GM12891 (cell line): ENCODE data around the gene PLEKHD1.

Experiments
- PAX5 ChIP-seq: IDR thresholded peaks from 2 replicates; pipeline ENCODE4 v1.6.1; 2011; ENCODE audit warnings: low read length, moderate library complexity, mild to moderate bottlenecking; ENCODE audit not compliant: insufficient read depth, severe bottlenecking
- POLR2A ChIP-seq: IDR thresholded peaks from 2 replicates; pipeline ENCODE4 v1.6.1; 2011; ENCODE audit warnings: low read depth, low read length, control low read depth
- POLR2AphosphoS5 ChIP-seq: IDR thresholded peaks from 2 replicates; pipeline ENCODE4 v1.6.1; 2011; ENCODE audit warnings: low read depth, low read length, control low read depth
- POU2F2 ChIP-seq: IDR thresholded peaks from 2 replicates; pipeline ENCODE4 v1.6.1; 2011; ENCODE audit warnings: low read depth, mild to moderate bottlenecking, control low read depth, low read length, moderate library complexity
- SPI1 ChIP-seq: IDR thresholded peaks from 2 replicates; pipeline ENCODE4 v1.6.1; 2011; ENCODE audit warnings: low read depth, low read length, control low read depth
- TAF1 ChIP-seq: IDR thresholded peaks from 2 replicates; pipeline ENCODE4 v1.6.1; 2011; ENCODE audit warnings: low read depth, low read length, control low read depth

DNA sequence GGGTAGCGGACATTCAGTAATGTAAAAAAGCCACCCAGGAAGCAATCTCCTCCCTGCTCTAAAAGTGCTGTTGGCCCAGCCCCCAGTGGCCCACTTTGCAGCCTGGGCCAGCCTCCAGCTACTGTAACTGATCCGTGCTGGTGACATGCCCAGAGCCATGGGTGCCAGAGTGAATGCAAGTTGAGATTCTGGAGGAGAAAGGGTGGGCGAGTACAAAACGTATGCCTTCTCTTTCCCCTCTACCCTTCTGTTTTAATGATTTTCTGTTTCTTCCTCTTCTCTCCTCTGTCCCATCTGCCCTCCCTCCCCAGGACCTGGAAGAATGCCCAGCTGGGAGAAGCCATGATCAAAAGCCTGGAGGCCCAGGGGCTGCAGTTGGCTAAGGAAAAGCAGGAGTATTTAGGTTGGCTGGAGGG, 16.9 kb downstream of the PLEKHD1 start:
- TF ChIP-seq POLR2A (no peak), TAF1 (no peak), POLR2AphosphoS5 (no peak), SPI1 (no peak), PAX5 (no peak), POU2F2 (no peak)
